ENCODE results near the gene IQCF5.
"Not testable (repeated sequence)": the region's sequence is repeated elsewhere in the genome, so short reads cannot be mapped to it uniquely, and the experiment has no call there.

IQCF5 gene

GRCh38 chr3:51891242-51892039 is 16.0 kb upstream of the IQCF5 start:
- Histone ChIP-seq H3K4me3 (ENCODE audit: low read length) (no peak overlapping the region), H3K27me3 (ENCODE audit: control insufficient read depth, insufficient read depth, low read length) (no peaks in the 10 kb centered on the region), H3K9me3 (ENCODE audit: control insufficient read depth, low read depth, low read length) (no peaks in the 10 kb centered on the region), H3K9ac (ENCODE audit: low read length) (no peak overlapping the region), H3K4me1 (ENCODE audit: control insufficient read depth, low read depth, low read length) (no peaks in the 10 kb centered on the region), H3K36me3 (ENCODE audit: control insufficient read depth, low read depth, low read length) (no peaks in the 10 kb centered on the region), H3K27ac (ENCODE audit: low read length) (no peak overlapping the region)

- no peak overlapping the region for H3K27ac ChIP-seq (ENCODE audit: low read length)
Observed at GRCh38 chr3:51888463-51889105, 13.2 kb upstream of the IQCF5 start.

GRCh38 chr3:51887620-51888019 is 12.2 kb upstream of the IQCF5 start:
- Histone ChIP-seq H3K9ac (ENCODE audit: low read length) (no peak overlapping the region), H3K27me3 (ENCODE audit: control insufficient read depth, insufficient read depth, low read length) (no peaks in the 10 kb centered on the region), H3K36me3 (ENCODE audit: control insufficient read depth, low read depth, low read length) (no peaks in the 10 kb centered on the region), H3K4me3 (ENCODE audit: low read length) (no peak overlapping the region), H3K27ac (ENCODE audit: low read length) (no peak overlapping the region), H3K4me1 (ENCODE audit: control insufficient read depth, low read depth, low read length) (no peaks in the 10 kb centered on the region), H3K9me3 (ENCODE audit: control insufficient read depth, low read depth, low read length) (no peaks in the 10 kb centered on the region)

More at GRCh38 chr3:51888463-51889105, 13.2 kb upstream of the IQCF5 start:
- no peaks in the 10 kb centered on the region for H3K36me3 ChIP-seq (ENCODE audit: control insufficient read depth, low read depth, low read length)
- no peak overlapping the region for H3K4me3 ChIP-seq (ENCODE audit: low read length)
- no peaks in the 10 kb centered on the region for H3K9me3 ChIP-seq (ENCODE audit: control insufficient read depth, low read depth, low read length)
- no peaks in the 10 kb centered on the region for H3K4me1 ChIP-seq (ENCODE audit: control insufficient read depth, low read depth, low read length)
- H3K27me3 ChIP-seq (ENCODE audit: control insufficient read depth, insufficient read depth, low read length): no peaks in the 10 kb centered on the region
- no peak overlapping the region for H3K9ac ChIP-seq (ENCODE audit: low read length)

DNA sequence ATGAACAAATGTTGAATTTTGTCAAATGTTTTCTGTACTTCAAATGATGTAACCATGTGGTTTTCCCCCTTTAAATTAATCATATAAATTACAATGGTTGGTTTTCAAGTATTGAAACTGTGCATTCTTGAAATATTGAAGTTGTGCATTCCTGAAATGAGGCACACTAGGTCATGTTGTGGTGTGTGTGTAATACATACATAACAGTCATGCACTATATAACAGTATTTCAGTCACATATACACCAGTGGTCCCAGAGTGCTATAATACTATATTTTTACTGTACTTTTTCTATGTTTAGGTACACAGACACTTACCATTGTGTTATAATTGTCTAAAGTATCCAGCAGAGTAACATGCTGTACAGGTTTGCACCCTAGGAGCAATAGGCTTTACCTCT is 11.0 kb upstream of the IQCF5 start:
- Histone ChIP-seq H3K9me3 (ENCODE audit: control insufficient read depth, low read depth, low read length) (no peaks in the 10 kb centered on the region), H3K27ac (ENCODE audit: low read length) (no peak overlapping the region), H3K4me1 (ENCODE audit: control insufficient read depth, low read depth, low read length) (no peaks in the 10 kb centered on the region), H3K27me3 (ENCODE audit: control insufficient read depth, insufficient read depth, low read length) (no peaks in the 10 kb centered on the region), H3K9ac (ENCODE audit: low read length) (no peak overlapping the region), H3K36me3 (ENCODE audit: control insufficient read depth, low read depth, low read length) (no peaks in the 10 kb centered on the region), H3K4me3 (ENCODE audit: low read length) (no peak overlapping the region)

DNA sequence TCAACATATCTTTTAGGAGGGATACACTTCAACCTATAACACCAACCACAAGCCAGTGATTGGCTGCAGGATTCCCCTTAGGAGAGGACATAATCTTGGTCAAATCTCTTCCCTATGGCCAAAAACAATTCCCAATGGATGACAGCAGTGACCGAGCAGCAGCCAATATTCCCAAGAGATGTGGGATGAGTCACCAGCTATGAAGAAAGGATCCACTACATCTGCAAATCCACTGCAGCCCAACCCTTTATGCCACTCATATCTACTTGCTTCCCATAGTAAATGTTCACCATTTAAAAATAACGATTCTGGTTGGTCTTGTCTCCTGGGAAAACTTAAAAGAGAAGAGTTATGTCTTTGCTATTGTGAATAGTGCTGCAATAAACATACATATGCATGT is 4.5 kb upstream of the IQCF5 start:
- H3K27me3 ChIP-seq (ENCODE audit: control insufficient read depth, insufficient read depth, low read length): no peaks in the 10 kb centered on the region
- no peak overlapping the region for H3K9ac ChIP-seq (ENCODE audit: low read length)
- no peaks in the 10 kb centered on the region for H3K36me3 ChIP-seq (ENCODE audit: control insufficient read depth, low read depth, low read length)
- no peaks in the 10 kb centered on the region for H3K9me3 ChIP-seq (ENCODE audit: control insufficient read depth, low read depth, low read length)
- H3K4me3 ChIP-seq (ENCODE audit: low read length): no peak overlapping the region
- H3K4me1 ChIP-seq (ENCODE audit: control insufficient read depth, low read depth, low read length): no peaks in the 10 kb centered on the region
- no peak overlapping the region for H3K27ac ChIP-seq (ENCODE audit: low read length)

DNA sequence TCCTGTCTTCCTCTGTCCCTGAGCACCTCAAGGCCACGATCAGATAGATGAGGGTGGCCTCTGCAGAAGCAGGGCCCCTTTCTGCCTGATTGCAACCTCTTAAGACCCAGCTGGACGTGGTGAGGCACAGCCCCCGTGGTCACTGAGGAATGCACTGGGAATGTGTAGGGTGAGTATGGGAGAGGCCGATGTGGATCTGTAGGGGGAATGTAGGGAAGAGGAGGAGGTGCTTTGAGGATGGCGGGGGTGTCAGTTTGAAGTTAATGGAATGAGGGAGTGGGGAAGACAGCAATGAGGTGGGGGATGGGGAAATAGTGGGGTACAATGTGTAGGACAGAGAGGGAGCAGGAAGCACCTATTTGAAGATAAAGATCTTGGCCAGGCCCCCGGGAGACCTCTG is 785 bp upstream of the IQCF5 start:
- H3K4me1 ChIP-seq (ENCODE audit: control insufficient read depth, low read depth, low read length): no peaks in the 10 kb centered on the region
- no peak overlapping the region for H3K4me3 ChIP-seq (ENCODE audit: low read length)
- no peaks in the 10 kb centered on the region for H3K27me3 ChIP-seq (ENCODE audit: control insufficient read depth, insufficient read depth, low read length)

GRCh38 chr3:51874889-51875288 is 512 bp downstream of the IQCF5 start:
- H3K4me3 ChIP-seq (ENCODE audit: low read length): no peak overlapping the region
- no peaks in the 10 kb centered on the region for H3K4me1 ChIP-seq (ENCODE audit: control insufficient read depth, low read depth, low read length)
- H3K27me3 ChIP-seq (ENCODE audit: control insufficient read depth, insufficient read depth, low read length): no peaks in the 10 kb centered on the region
- no peaks in the 10 kb centered on the region for H3K9me3 ChIP-seq (ENCODE audit: control insufficient read depth, low read depth, low read length)
- H3K27ac ChIP-seq (ENCODE audit: low read length): no peak overlapping the region
- no peaks in the 10 kb centered on the region for H3K36me3 ChIP-seq (ENCODE audit: control insufficient read depth, low read depth, low read length)
- no peak overlapping the region for H3K9ac ChIP-seq (ENCODE audit: low read length)

More for the DNA sequence above, 785 bp upstream of the IQCF5 start:
- Histone ChIP-seq H3K27ac (ENCODE audit: low read length) (no peak overlapping the region), H3K36me3 (ENCODE audit: control insufficient read depth, low read depth, low read length) (no peaks in the 10 kb centered on the region), H3K9ac (ENCODE audit: low read length) (no peak overlapping the region), H3K9me3 (ENCODE audit: control insufficient read depth, low read depth, low read length) (no peaks in the 10 kb centered on the region)

DNA sequence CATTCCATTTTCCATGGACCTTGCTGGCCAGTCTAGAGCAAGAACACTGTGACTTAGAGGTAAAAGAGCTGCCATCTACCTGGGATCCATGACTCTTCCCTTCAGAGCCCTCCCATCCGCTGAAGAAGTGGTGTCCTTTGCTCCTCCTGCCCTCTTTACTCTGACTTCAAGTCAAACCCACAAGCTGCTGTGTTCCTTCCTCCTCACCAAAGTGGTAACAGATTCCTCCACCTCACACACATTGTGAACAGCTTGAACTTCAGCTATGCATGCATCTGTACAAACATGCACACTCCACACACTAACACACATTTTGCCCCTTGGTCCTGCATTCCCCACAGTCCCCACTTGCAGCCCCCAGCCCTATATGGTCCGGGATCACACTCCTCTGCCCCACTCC is 990 bp downstream of the IQCF5 start:
- no peak overlapping the region for H3K4me3 ChIP-seq (ENCODE audit: low read length)
- no peak overlapping the region for H3K9ac ChIP-seq (ENCODE audit: low read length)
- H3K4me1 ChIP-seq (ENCODE audit: control insufficient read depth, low read depth, low read length): no peaks in the 10 kb centered on the region
- H3K9me3 ChIP-seq (ENCODE audit: control insufficient read depth, low read depth, low read length): no peaks in the 10 kb centered on the region
- H3K36me3 ChIP-seq (ENCODE audit: control insufficient read depth, low read depth, low read length): no peaks in the 10 kb centered on the region
- no peak overlapping the region for H3K27ac ChIP-seq (ENCODE audit: low read length)
- no peaks in the 10 kb centered on the region for H3K27me3 ChIP-seq (ENCODE audit: control insufficient read depth, insufficient read depth, low read length)

DNA sequence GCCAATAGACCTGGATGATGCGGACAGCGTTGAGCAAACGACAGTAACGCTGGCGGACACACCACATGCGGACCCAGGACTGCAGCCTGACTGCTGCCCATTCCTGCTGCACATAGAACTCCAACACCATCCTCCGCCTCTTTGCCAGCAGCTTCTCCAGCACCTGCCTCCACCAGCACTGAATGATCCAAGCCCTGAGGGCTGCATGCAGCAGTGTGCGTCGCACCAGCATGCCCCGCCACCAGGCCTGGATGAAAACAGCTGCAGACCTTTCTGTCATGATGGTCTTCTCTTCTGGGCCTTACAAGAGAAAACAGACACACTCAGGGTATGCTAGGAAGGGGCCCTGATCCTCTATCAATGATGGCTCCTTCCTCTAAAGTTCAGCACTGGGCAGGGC is 1.5 kb downstream of the IQCF5 start:
- no peaks in the 10 kb centered on the region for H3K4me1 ChIP-seq (ENCODE audit: control insufficient read depth, low read depth, low read length)
- no peak overlapping the region for H3K9ac ChIP-seq (ENCODE audit: low read length)
- H3K27me3 ChIP-seq (ENCODE audit: control insufficient read depth, insufficient read depth, low read length): no peaks in the 10 kb centered on the region
- no peak overlapping the region for H3K27ac ChIP-seq (ENCODE audit: low read length)
- H3K9me3 ChIP-seq (ENCODE audit: control insufficient read depth, low read depth, low read length): no peaks in the 10 kb centered on the region
- H3K4me3 ChIP-seq (ENCODE audit: low read length): no peak overlapping the region
- H3K36me3 ChIP-seq (ENCODE audit: control insufficient read depth, low read depth, low read length): no peaks in the 10 kb centered on the region

- Histone ChIP-seq H3K9me3 (ENCODE audit: control insufficient read depth, low read depth, low read length) (no peaks in the 10 kb centered on the region), H3K36me3 (ENCODE audit: control insufficient read depth, low read depth, low read length) (no peaks in the 10 kb centered on the region), H3K27ac (ENCODE audit: low read length) (no peak overlapping the region), H3K4me1 (ENCODE audit: control insufficient read depth, low read depth, low read length) (no peaks in the 10 kb centered on the region), H3K4me3 (ENCODE audit: low read length) (no peak overlapping the region), H3K9ac (ENCODE audit: low read length) (no peak overlapping the region), H3K27me3 (ENCODE audit: control insufficient read depth, insufficient read depth, low read length) (no peaks in the 10 kb centered on the region)
Observed at GRCh38 chr3:51873253-51873766, 2.1 kb downstream of the IQCF5 start.

GRCh38 chr3:51869304-51869703 is 6.1 kb downstream of the IQCF5 start:
- H3K4me1 ChIP-seq (ENCODE audit: control insufficient read depth, low read depth, low read length): no peaks in the 10 kb centered on the region
- H3K4me3 ChIP-seq (ENCODE audit: low read length): no peak overlapping the region
- no peak overlapping the region for H3K9ac ChIP-seq (ENCODE audit: low read length)
- no peaks in the 10 kb centered on the region for H3K9me3 ChIP-seq (ENCODE audit: control insufficient read depth, low read depth, low read length)
- H3K27ac ChIP-seq (ENCODE audit: low read length): no peak overlapping the region
- no peaks in the 10 kb centered on the region for H3K27me3 ChIP-seq (ENCODE audit: control insufficient read depth, insufficient read depth, low read length)
- no peaks in the 10 kb centered on the region for H3K36me3 ChIP-seq (ENCODE audit: control insufficient read depth, low read depth, low read length)

- not testable (repeated sequence) for H3K9ac ChIP-seq (ENCODE audit: low read length); H3K27ac ChIP-seq (ENCODE audit: low read length); H3K4me1 ChIP-seq (ENCODE audit: control insufficient read depth, low read depth, low read length); H3K36me3 ChIP-seq (ENCODE audit: control insufficient read depth, low read depth, low read length); H3K9me3 ChIP-seq (ENCODE audit: control insufficient read depth, low read depth, low read length); H3K4me3 ChIP-seq (ENCODE audit: low read length); H3K27me3 ChIP-seq (ENCODE audit: control insufficient read depth, insufficient read depth, low read length)
Observed at GRCh38 chr3:51868896-51869295, 6.5 kb downstream of the IQCF5 start.
